ENCODE measurements around the gene POLE.

DNA sequence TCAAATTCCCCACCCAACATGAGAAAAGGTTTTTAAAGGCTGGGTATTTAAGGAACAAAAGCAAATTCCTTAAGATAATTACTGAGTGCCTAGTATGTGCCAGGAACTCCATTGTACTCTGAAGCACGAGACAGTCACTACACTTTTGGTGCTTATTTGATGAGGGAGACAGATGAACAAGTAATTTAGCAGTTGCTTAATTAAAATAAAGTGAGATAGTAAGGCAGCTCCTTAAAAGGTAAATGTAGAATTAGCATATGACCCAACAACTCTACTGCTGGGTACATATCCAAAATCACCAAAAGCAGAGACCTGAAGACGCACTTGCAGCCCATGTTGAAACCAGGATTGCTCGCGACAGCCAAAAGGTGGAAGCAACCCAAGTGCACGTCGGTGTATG is 21.3 kb downstream of the POLE start:
- TF ChIP-seq, protein P1, sequence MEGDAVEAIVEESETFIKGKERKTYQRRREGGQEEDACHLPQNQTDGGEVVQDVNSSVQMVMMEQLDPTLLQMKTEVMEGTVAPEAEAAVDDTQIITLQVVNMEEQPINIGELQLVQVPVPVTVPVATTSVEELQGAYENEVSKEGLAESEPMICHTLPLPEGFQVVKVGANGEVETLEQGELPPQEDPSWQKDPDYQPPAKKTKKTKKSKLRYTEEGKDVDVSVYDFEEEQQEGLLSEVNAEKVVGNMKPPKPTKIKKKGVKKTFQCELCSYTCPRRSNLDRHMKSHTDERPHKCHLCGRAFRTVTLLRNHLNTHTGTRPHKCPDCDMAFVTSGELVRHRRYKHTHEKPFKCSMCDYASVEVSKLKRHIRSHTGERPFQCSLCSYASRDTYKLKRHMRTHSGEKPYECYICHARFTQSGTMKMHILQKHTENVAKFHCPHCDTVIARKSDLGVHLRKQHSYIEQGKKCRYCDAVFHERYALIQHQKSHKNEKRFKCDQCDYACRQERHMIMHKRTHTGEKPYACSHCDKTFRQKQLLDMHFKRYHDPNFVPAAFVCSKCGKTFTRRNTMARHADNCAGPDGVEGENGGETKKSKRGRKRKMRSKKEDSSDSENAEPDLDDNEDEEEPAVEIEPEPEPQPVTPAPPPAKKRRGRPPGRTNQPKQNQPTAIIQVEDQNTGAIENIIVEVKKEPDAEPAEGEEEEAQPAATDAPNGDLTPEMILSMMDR (conservative IDR thresholded peaks at IDR 0.05; ENCODE audit: low read depth, low read length) = no peak
- no peak for TF ChIP-seq EZH2 (IDR thresholded peaks at IDR 0.05; ENCODE audit: low read length, unreplicated experiment)
